ENCODE data around the gene CNOT6. TPM values are rescaled to one million over a fixed set of nuclear protein-coding genes. Genes with fewer than 3 reads are reported as not detected.

Gene CNOT6
- total RNA-seq, 1 donor from 2014 or later: 46.3 TPM

- Mint-ChIP-seq H3K36me3 (ENCODE audit: low read depth, unreplicated experiment) (peaks cover 23% of the 10 kb centered on the region), H3K27ac (ENCODE audit: unreplicated experiment) (no peak overlapping the region), H3K4me1 (ENCODE audit: unreplicated experiment) (peaks cover 25% of the 10 kb centered on the region), H3K9me3 (ENCODE audit: unreplicated experiment) (no peaks in the 10 kb centered on the region), H3K27me3 (ENCODE audit: unreplicated experiment) (no peaks in the 10 kb centered on the region), H3K4me3 (ENCODE audit: unreplicated experiment) (no peak overlapping the region)
- DNase-seq (ENCODE audit: low spot score): no peak
- no peak for TF ChIP-seq CTCF (IDR thresholded peaks at IDR 0.05; ENCODE audit: unreplicated experiment)
Measured at GRCh38 chr5:180553530-180553929, 59.4 kb downstream of the CNOT6 start.

- H3K9me3 Mint-ChIP-seq (ENCODE audit: unreplicated experiment): no peaks in the 10 kb centered on the region
- peak overlapping the region; percentile 71 for H3K4me3 Mint-ChIP-seq (ENCODE audit: unreplicated experiment)
- H3K4me1 Mint-ChIP-seq (ENCODE audit: unreplicated experiment): peaks cover 30% of the 10 kb centered on the region
- peaks cover 23% of the 10 kb centered on the region for H3K36me3 Mint-ChIP-seq (ENCODE audit: low read depth, unreplicated experiment)
- peak overlapping the region; percentile 58 for H3K27ac Mint-ChIP-seq (ENCODE audit: unreplicated experiment)
- H3K27me3 Mint-ChIP-seq (ENCODE audit: unreplicated experiment): no peaks in the 10 kb centered on the region
- no peak for DNase-seq (ENCODE audit: low spot score)
- TF ChIP-seq CTCF (IDR thresholded peaks at IDR 0.05; ENCODE audit: unreplicated experiment): no peak
Measured at GRCh38 chr5:180555168-180555921, 61.2 kb downstream of the CNOT6 start.

- H3K36me3 Mint-ChIP-seq (ENCODE audit: low read depth, unreplicated experiment): peaks cover 27% of the 10 kb centered on the region
- no peak overlapping the region for H3K27ac Mint-ChIP-seq (ENCODE audit: unreplicated experiment)
- no peak for TF ChIP-seq CTCF (IDR thresholded peaks at IDR 0.05; ENCODE audit: unreplicated experiment)
- H3K9me3 Mint-ChIP-seq (ENCODE audit: unreplicated experiment): no peaks in the 10 kb centered on the region
- no peak overlapping the region for H3K4me3 Mint-ChIP-seq (ENCODE audit: unreplicated experiment)
- no peak for DNase-seq (ENCODE audit: low spot score)
- no peaks in the 10 kb centered on the region for H3K27me3 Mint-ChIP-seq (ENCODE audit: unreplicated experiment)
- peaks cover 30% of the 10 kb centered on the region for H3K4me1 Mint-ChIP-seq (ENCODE audit: unreplicated experiment)
Measured at GRCh38 chr5:180557217-180557809, 63.1 kb downstream of the CNOT6 start.

GRCh38 chr5:180558232-180558631 is 64.1 kb downstream of the CNOT6 start:
- DNase-seq (ENCODE audit: low spot score): no peak
- H3K36me3 Mint-ChIP-seq (ENCODE audit: low read depth, unreplicated experiment): peaks cover 20% of the 10 kb centered on the region

More at GRCh38 chr5:180558232-180558631, 64.1 kb downstream of the CNOT6 start:
- Mint-ChIP-seq H3K4me3 (ENCODE audit: unreplicated experiment) (no peak overlapping the region), H3K27ac (ENCODE audit: unreplicated experiment) (peak overlapping the region; percentile 51), H3K4me1 (ENCODE audit: unreplicated experiment) (peaks cover 29% of the 10 kb centered on the region), H3K9me3 (ENCODE audit: unreplicated experiment) (no peaks in the 10 kb centered on the region), H3K27me3 (ENCODE audit: unreplicated experiment) (no peaks in the 10 kb centered on the region)
- TF ChIP-seq CTCF (IDR thresholded peaks at IDR 0.05; ENCODE audit: unreplicated experiment): no peak
